NCI-H2029 (cell line): ENCODE results near the gene SLC30A10.
"Not testable (repeated sequence)": the region's sequence is repeated elsewhere in the genome, so short reads cannot be mapped to it uniquely, and the experiment has no call there.

ENCODE experiments used
- DNase-seq: peaks from one replicate; lab custom pipeline; 2025; lab: John Stamatoyannopoulos, UW

SLC30A10 gene

DNA sequence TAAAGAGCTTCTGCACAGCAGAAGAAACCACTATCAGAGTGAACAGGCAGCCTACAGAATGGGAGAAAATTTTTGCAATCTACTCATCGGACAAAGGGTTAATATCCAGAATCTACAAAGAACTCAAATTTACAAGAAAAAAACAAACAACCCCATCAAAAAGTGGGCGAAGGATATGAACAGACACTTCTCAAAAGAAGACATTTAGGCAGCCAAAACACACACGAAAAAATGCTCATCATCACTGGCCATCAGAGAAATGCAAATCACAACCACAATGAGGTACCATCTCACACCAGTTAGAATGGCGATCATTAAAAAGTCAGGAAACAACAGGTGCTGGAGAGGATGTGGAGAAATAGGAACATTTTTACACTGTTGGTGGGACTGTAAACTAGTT lies 36.5 kb downstream of the SLC30A10 start:
- DNase-seq: not testable (repeated sequence)

GRCh38 chr1:219888667-219889066 lies 39.7 kb downstream of the SLC30A10 start:
- DNase-seq: not testable (repeated sequence)

DNA sequence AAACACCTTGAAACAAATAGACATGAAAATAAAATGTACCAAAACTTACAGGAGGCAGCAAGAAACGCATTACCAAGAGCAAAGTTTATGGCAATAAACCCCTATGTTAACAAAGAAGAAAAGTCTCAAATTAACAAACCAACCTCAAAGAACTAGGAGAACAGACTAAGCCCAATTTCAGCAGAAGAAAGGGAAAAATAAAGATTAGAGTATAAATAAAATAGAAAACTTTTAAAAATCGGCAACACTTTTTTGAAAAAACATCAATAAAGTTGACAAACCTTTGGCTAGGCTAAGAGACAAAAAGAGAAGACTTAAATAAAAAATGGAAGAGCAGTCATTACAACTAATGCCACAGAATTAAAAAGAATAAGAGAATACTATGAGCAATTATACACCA lies 42.7 kb downstream of the SLC30A10 start:
- DNase-seq: no peak

- no peak for DNase-seq
Observed at GRCh38 chr1:219883400-219884332, 44.7 kb downstream of the SLC30A10 start.

- no peak for DNase-seq
Observed at GRCh38 chr1:219882755-219883154, 45.6 kb downstream of the SLC30A10 start.

GRCh38 chr1:219882096-219882495 lies 46.3 kb downstream of the SLC30A10 start:
- no peak for DNase-seq

DNA sequence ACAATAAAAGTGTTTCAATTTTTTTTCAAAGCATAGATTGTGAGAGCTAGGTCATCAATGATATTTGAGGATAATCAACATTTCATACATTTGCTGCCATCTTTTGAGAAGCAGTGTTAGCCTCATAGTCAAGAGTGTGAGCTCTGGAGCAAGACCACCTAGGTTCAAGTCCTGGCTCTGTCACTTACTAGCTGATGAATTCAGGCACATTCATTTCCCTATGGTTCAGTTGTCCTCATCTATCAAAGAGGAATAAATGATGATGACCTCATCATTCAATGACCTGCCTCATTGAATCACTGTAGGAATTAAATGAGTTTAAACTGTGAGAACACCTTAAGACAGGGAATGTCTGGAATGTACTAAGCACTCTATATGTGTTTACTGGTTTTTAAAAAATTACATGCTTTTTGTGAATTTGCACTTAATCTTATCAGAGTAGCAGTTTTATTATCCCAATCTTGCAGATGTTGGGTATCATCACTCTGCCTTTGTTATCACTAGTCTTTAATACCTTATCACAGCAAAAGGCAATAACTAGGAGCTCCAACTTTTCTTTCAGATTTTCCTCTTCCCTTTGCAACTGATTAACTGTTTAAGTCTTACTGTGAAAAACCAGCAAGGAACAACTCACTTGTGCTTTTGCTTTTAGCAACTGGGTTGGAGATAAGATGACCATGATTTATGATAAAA lies 47.4 kb downstream of the SLC30A10 start:
- no peak for DNase-seq

DNA sequence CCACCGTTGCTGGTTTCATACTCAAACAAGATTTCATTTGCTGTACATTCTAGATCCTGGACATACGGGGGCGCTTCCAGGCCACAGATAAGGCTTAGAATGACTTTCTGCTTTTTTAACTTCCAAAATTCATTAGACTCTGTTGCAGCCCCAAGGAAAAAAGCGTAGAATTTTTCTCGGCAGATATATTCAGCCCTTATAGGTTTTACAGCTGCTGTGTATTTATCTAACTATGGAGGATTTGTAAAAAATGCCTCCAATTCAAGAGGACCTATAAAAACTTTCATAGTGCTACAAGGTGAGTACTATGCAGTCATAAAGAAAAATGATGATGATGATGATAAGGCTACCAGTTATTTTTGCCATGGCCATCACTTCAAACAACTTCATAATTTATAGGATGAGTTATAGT lies 51.6 kb downstream of the SLC30A10 start:
- DNase-seq: no peak

- DNase-seq: no peak
Observed at GRCh38 chr1:219875860-219876259, 52.5 kb downstream of the SLC30A10 start.

DNA sequence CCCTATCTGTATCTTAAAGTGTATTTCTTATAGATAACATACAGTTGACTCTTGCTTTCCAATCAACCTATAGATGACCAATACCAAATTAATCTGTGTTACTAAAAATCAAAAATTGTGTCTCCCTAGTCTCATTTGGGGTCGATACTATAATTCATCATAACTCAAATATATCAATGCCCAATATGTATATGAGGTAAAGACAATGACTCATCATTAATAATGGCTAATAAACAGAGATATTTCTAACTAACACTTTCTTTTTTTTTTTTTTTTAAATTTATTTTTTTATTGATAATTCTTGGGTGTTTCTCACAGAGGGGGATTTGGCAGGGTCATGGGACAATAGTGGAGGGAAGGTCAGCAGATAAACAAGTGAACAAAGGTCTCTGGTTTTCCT lies 55.8 kb downstream of the SLC30A10 start:
- not testable (repeated sequence) for DNase-seq

DNA sequence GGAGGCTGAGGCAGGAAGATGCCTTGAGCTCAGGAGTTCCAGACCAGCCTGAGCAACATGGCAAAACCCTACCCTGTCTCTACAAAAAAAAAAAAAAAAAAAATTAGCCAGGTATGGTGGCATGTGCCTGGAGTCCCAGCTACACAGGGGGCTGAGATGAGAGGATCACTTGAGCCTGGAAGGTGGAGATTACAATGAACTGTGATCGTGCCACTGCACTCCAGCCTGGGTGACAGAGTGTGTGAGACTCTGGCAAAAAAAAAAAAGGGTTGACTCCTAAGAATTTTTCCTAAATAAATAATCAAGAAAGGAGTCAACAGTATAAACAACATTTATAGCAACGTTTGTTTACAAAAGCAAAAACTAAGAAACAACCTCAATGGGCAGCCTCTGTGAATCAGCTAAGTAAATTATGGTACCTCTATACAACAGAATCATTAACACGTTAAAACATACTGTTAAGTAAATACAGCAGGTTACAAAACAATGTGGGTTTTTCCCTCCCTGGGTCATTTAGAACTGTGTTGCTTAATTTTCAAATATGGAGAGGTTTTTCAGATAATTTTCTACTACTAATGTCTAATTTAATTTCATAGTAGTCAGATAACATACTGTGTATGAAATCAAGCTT lies 56.8 kb downstream of the SLC30A10 start:
- no peak for DNase-seq

DNA sequence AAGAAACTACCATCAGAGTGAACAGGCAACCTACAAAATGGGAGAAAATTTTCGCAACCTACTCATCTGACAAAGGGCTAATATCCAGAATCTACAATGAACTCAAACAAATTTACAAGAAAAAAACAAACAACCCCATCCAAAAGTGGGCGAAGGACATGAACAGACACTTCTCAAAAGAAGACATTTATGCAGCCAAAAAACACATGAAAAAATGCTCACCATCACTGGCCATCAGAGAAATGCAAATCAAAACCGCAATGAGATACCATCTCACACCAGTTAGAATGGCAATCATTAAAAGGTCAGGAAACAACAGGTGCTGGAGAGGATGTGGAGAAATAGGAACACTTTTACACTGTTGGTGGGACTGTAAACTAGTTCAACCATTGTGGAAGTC lies 59.7 kb downstream of the SLC30A10 start:
- not testable (repeated sequence) for DNase-seq
